OCI-LY7 (cell line): ENCODE results near the gene CDC42SE1. TPM values are rescaled to one million over a fixed set of nuclear protein-coding genes. Genes with fewer than 3 reads are reported as not detected.

Source experiments
- BruUV-seq: library from RNA; stranded (reverse); fragments of 400-500 nt; replicated peaks from 2 replicates; lab custom pipeline; 2021; lab: Mats Ljungman, UMichigan
- CTCF ChIA-PET: fragments of 300-600 bp; sonication (Branson Sonifier 250); formaldehyde crosslinking; loops from one replicate; lab custom pipeline; 2022; ENCODE audit warnings: antibody characterized with exemption; ENCODE audit not compliant: unreplicated experiment; lab: Charles Lee
- POLR2A ChIA-PET: fragments of 300-600 bp; sonication (Branson Sonifier 250); formaldehyde crosslinking; loops from one replicate; lab custom pipeline; 2022; ENCODE audit warnings: antibody characterized with exemption; lab: Charles Lee
- DNase-seq: peaks from one replicate; pipeline ENCODE4 v3.0.0-alpha.2; 2015; ENCODE audit warnings: low spot score
- H2AFZ ChIP-seq: fragments of 200-600 bp; sonication (generic), shearing (Covaris generic); 2 replicates; pipeline ENCODE4 v1.6.1; 2014; ENCODE audit warnings: mild to moderate bottlenecking, antibody characterized with exemption, low read length, moderate library complexity
- H3K27ac ChIP-seq: fragments of 200-600 bp; sonication (generic); 2 replicates; pipeline ENCODE4 v1.5.1; 2014; ENCODE audit warnings: mixed run types, low read depth, mild to moderate bottlenecking, moderate library complexity, low read length, inconsistent platforms; ENCODE audit not compliant: poor library complexity, severe bottlenecking
- H3K36me3 ChIP-seq: fragments of 200-600 bp; sonication (generic); 2 replicates; pipeline ENCODE4 v1.6.1; 2014; ENCODE audit warnings: mild to moderate bottlenecking, antibody characterized with exemption, low read length, moderate library complexity, mixed read lengths; ENCODE audit not compliant: insufficient read depth
- H3K4me1 ChIP-seq: fragments of 200-600 bp; sonication (generic); 2 replicates; pipeline ENCODE4 v1.5.1; 2014; ENCODE audit warnings: mild to moderate bottlenecking, low read length; ENCODE audit not compliant: insufficient read depth, poor library complexity, severe bottlenecking
- H3K4me2 ChIP-seq: fragments of 200-600 bp; sonication (generic); 2 replicates; pipeline ENCODE4 v1.6.1; 2014; ENCODE audit warnings: mild to moderate bottlenecking, low read length
- H3K4me3 ChIP-seq: fragments of 200-600 bp; sonication (generic); 2 replicates; pipeline ENCODE4 v1.5.1; 2014; ENCODE audit warnings: mild to moderate bottlenecking, low read depth, low read length; ENCODE audit not compliant: poor library complexity, severe bottlenecking
- H3K79me2 ChIP-seq: fragments of 200-600 bp; sonication (generic); 2 replicates; pipeline ENCODE4 v1.6.1; 2016; ENCODE audit warnings: low read depth, mild to moderate bottlenecking, low read length, moderate library complexity, mixed read lengths; ENCODE audit not compliant: insufficient read depth
- H3K9me2 ChIP-seq: fragments of 200-600 bp; sonication (generic); 2 replicates; pipeline ENCODE4 v1.6.1; 2016; ENCODE audit warnings: mild to moderate bottlenecking, low read length, mixed read lengths; ENCODE audit not compliant: insufficient read depth
- H3K9me3 ChIP-seq: fragments of 200-600 bp; sonication (generic); 2 replicates; pipeline ENCODE4 v1.6.1; 2014; ENCODE audit warnings: mild to moderate bottlenecking, mixed run types, low read length, mixed read lengths
- H4K20me1 ChIP-seq: fragments of 200-600 bp; sonication (generic); 2 replicates; pipeline ENCODE4 v1.6.1; 2014; ENCODE audit warnings: mild to moderate bottlenecking, antibody characterized with exemption, low read length, moderate library complexity, mixed read lengths; ENCODE audit not compliant: insufficient read depth
- CTCF ChIP-seq: fragments of 200-600 bp; sonication (generic); conservative IDR thresholded peaks from 2 replicates; pipeline ENCODE4 v1.5.1; 2014; ENCODE audit warnings: mild to moderate bottlenecking, antibody characterized with exemption, low read length, moderate library complexity, mixed read lengths
- EZH2phosphoT487 ChIP-seq: fragments of 200-600 bp; sonication (generic); IDR thresholded peaks from 2 replicates; pipeline ENCODE4 v1.6.1; 2018; ENCODE audit warnings: low read depth, borderline replicate concordance, mild to moderate bottlenecking, mixed run types, antibody characterized with exemption, low read length, moderate library complexity, mixed read lengths
- intact Hi-C: fragments of 100-400 bp; cut with micrococcal nuclease; formaldehyde crosslinking; loops from one replicate; pipeline ENCODE4 v1.10.0; 2022; ENCODE audit not compliant: unreplicated experiment
- total RNA-seq, 2 experiments: library from RNA; depleted of rRNA in 1 of 2; stranded (reverse); fragments of >200 nt in 1 of 2; shearing (Covaris generic) in 1 of 2; gene quantifications; 2 replicates each; pipeline ENCODE4 v1.2.3, GENCODE V29; 2014 to 2022

The CDC42SE1 gene
- total RNA-seq, 2 experiments from 2014 or later = 48.2 to 63.3 TPM

DNA sequence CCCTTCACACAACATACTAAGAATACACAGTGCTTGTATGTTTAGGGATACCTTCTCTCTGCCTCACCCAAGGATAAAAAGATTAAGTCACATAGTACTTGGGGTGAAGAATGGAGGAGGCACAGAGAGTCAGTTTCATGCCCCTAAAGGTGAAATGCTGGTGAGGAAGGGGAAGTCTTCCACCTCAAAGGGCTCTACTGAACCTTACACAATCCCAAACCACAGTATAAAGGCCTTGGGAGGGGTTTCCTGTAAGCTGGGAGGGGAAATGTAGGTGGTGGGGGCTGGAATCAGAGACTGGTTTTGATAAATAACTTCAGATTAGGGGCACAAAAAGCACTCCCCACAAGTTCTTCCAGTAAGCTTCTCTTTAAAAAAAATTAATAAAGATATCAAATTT, 56.2 kb downstream of the CDC42SE1 start:
- DNase-seq = no peak
- Histone ChIP-seq H3K79me2 (no peaks in the 10 kb centered on the region), H3K4me3 (no peak overlapping the region), H3K4me1 (peaks cover 52% of the 10 kb centered on the region), H3K9me2 (no peaks in the 10 kb centered on the region), H3K4me2 (peak overlapping the region; percentile 46), H3K9me3 (no peaks in the 10 kb centered on the region), H4K20me1 (no peaks in the 10 kb centered on the region), H3K36me3 (no peaks in the 10 kb centered on the region), H3K27ac (no peak overlapping the region), H2AFZ (no peak overlapping the region)
- no peak for TF ChIP-seq CTCF
- TF ChIP-seq EZH2phosphoT487 = no peak
- POLR2A ChIA-PET = no interaction called here
- CTCF ChIA-PET = interaction anchor here (1.4 kb wide), 1 partner anchor 186 kb away, joined by 3 read pairs; the partner anchor contains the start of gene VPS72
- intact Hi-C loops = no loop called here
- BruUV-seq = no TSS peak

DNA sequence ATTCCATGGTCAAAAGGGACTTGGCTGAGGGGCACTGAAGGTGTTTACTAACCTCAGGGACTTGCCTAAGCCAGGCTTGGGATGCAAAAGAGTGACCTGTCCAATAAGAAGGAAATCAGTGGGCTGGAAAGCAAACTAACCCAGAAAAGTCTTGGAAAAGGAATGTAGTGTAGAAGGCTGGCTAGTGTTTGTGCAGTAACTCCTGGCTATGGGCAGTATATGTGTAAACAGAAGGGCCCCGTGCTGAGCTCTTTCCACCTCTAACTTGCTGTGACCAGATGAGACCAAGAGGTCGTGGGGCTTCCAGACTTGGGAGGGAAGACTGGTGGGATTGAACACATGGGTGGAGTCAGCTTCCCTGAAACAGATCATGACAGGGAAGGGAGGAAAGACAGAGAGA, 56.8 kb downstream of the CDC42SE1 start:
- Histone ChIP-seq H3K36me3 (no peaks in the 10 kb centered on the region), H3K9me3 (no peaks in the 10 kb centered on the region), H3K4me1 (peaks cover 48% of the 10 kb centered on the region), H2AFZ (no peak overlapping the region), H4K20me1 (no peaks in the 10 kb centered on the region), H3K9me2 (no peaks in the 10 kb centered on the region), H3K27ac (no peak overlapping the region), H3K4me3 (no peak overlapping the region), H3K79me2 (no peaks in the 10 kb centered on the region), H3K4me2 (peak overlapping the region; percentile 46)
- no peak for DNase-seq
- CTCF ChIA-PET = interaction anchor here (1.4 kb wide), 1 partner anchor 187 kb away, joined by 3 read pairs; the partner anchor contains the start of gene VPS72
- intact Hi-C loops = no loop called here
- POLR2A ChIA-PET = no interaction called here
- no TSS peak for BruUV-seq
- no peak for TF ChIP-seq EZH2phosphoT487
- TF ChIP-seq CTCF = no peak

GRCh38 chr1:151002051-151002450, 57.4 kb downstream of the CDC42SE1 start:
- H3K9me3 ChIP-seq = no peaks in the 10 kb centered on the region
- TF ChIP-seq EZH2phosphoT487 (no peak), CTCF (no peak)
- H3K9me2 ChIP-seq = no peaks in the 10 kb centered on the region
- no peak for DNase-seq
- no peak overlapping the region for H2AFZ ChIP-seq
- no peaks in the 10 kb centered on the region for H3K36me3 ChIP-seq
- BruUV-seq = no TSS peak
- H3K4me1 ChIP-seq = peaks cover 42% of the 10 kb centered on the region
- no peak overlapping the region for H3K4me3 ChIP-seq
- no peaks in the 10 kb centered on the region for H3K79me2 ChIP-seq
- H4K20me1 ChIP-seq = no peaks in the 10 kb centered on the region
- no peak overlapping the region for H3K27ac ChIP-seq
- ChIA-PET POLR2A (no interaction called here), CTCF (no interaction called here)
- intact Hi-C loops = no loop called here
- H3K4me2 ChIP-seq = no peak overlapping the region
